ENCODE results near the gene GNAZ. TPM values are rescaled to one million over a fixed set of nuclear protein-coding genes. Genes with fewer than 3 reads are reported as not detected.
"Not testable (repeated sequence)": the region's sequence is repeated elsewhere in the genome, so short reads cannot be mapped to it uniquely, and the experiment has no call there.

The GNAZ gene
- total and polyA plus RNA-seq, 2 of the 8 experiments (the other 6 are each of a cell fraction or from before 2014, with no cell fraction given) = 6.6 to 9.6 TPM

DNA sequence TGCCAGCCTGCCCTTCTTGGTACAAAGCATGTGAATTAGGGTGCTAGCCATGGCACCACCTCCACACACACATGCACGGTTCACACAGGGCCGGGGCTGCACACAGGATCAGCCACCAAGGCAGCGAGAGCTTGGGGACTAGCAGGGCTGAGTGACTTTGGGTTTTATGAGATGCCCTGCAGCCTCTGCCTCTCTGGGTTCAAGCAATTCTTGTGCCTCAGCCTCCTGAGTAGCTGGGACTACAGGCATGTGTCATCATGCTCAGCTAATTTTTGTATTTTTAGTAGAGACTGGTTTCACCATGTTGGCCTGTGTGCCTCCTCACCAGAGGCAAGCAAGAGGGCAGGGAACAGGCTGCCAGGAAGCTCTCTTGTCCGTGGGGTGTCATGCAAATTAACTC lies 66.7 kb downstream of the GNAZ start:
- H2BK120ac ChIP-seq (replicated peaks; ENCODE audit: low read depth, low read length); H3K14ac ChIP-seq (ENCODE audit: insufficient read length); DNase-seq (ENCODE audit: low read depth in 1 of 2, low spot score in 2 of 2); H3K18ac ChIP-seq (ENCODE audit: extremely low read depth, low read length); H2AFZ ChIP-seq (ENCODE audit: low read length); H3K23ac ChIP-seq (ENCODE audit: insufficient read length); H2BK5ac ChIP-seq (ENCODE audit: low read depth, low read length); H3K4me2 ChIP-seq (ENCODE audit: insufficient read depth in 1 of 2, low read depth in 2 of 2, low read length in 2 of 2); H2BK12ac ChIP-seq (ENCODE audit: low read depth, low read length); H4K91ac ChIP-seq (replicated peaks; ENCODE audit: insufficient read length, low read length); H2BK15ac ChIP-seq (ENCODE audit: low read length); H3K9me3 ChIP-seq (ENCODE audit: insufficient read depth in 2 of 2, low read depth in 1 of 2, low read length in 1 of 2); H3K79me2 ChIP-seq (ENCODE audit: control insufficient read depth in 1 of 2, insufficient read depth in 2 of 2, low read length in 2 of 2); H3K79me1 ChIP-seq (ENCODE audit: low read depth, low read length); H3K4me1 ChIP-seq (replicated peaks in 1 of 4; ENCODE audit: control insufficient read depth in 3 of 4, insufficient read depth in 4 of 4, low read length in 3 of 4); H2AK5ac ChIP-seq (ENCODE audit: low read depth, low read length); H3K36me3 ChIP-seq (ENCODE audit: control insufficient read depth in 2 of 4, insufficient read depth in 4 of 4, low read length in 3 of 4); H4K5ac ChIP-seq (ENCODE audit: insufficient read length, low read depth, low read length); FAIRE-seq; H3K9ac ChIP-seq (replicated peaks in 1 of 4; ENCODE audit: extremely low read depth in 1 of 4, low read depth in 3 of 4, low read length in 3 of 4); H3K27ac ChIP-seq (ENCODE audit: low read depth, low read length); H4K20me1 ChIP-seq (replicated peaks in 1 of 2; ENCODE audit: control insufficient read depth in 1 of 2, insufficient read depth in 2 of 2, low read length in 2 of 2); H3K56ac ChIP-seq (replicated peaks; ENCODE audit: insufficient read length, low read depth, low read length); H4K8ac ChIP-seq (ENCODE audit: extremely low read depth, insufficient read depth, low read length); H3K27me3 ChIP-seq (replicated peaks in 1 of 4; ENCODE audit: control insufficient read depth in 3 of 4, extremely low read depth in 1 of 4, insufficient read depth in 3 of 4, low read length in 3 of 4); H2BK20ac ChIP-seq (ENCODE audit: low read length); H3K4me3 ChIP-seq (ENCODE audit: extremely low read depth in 1 of 4, insufficient read depth in 2 of 4, low read depth in 3 of 4, low read length in 4 of 4); H3K23me2 ChIP-seq (ENCODE audit: low read depth, low read length); POLR2A ChIA-PET (ENCODE audit: partially characterized antibody); H3K4ac ChIP-seq (replicated peaks; ENCODE audit: insufficient read length, low read depth, low read length): not testable (repeated sequence)
- WGBS, 2 experiments (ENCODE audit: extremely low coverage in 1 of 2, insufficient coverage in 1 of 2, insufficient read length in 1 of 2, insufficient replicate concordance in 2 of 2, low coverage in 1 of 2, low lambda C conversion rate in 2 of 2, missing lambda C conversion rate in 1 of 2) = 74% methylated on average over 3 of the region's 4 CpGs; no CpG with 5 or more reads in 1 of the 2 experiments
- CTCF ChIA-PET (ENCODE audit: partially characterized antibody) = interaction anchor here (0.6 to 3.6 kb wide), 4 partner anchors 9 to 674 kb away, joined by 3 to 22 read pairs (median 4); no protein-coding TSS in a partner anchor
